SK-N-MC (cell line): ENCODE data around the gene SLFN13.

Experiments used
- EZH2 ChIP-seq: fragments of 200-600 bp; sonication (generic); IDR thresholded peaks from one replicate; pipeline ENCODE4 v1.6.1; 2017; ENCODE audit warnings: antibody characterized with exemption
- POLR2AphosphoS5 ChIP-seq: IDR thresholded peaks from 2 replicates; pipeline ENCODE4 v1.6.1; 2012; ENCODE audit warnings: mild to moderate bottlenecking, low read depth, low read length, borderline replicate concordance

DNA sequence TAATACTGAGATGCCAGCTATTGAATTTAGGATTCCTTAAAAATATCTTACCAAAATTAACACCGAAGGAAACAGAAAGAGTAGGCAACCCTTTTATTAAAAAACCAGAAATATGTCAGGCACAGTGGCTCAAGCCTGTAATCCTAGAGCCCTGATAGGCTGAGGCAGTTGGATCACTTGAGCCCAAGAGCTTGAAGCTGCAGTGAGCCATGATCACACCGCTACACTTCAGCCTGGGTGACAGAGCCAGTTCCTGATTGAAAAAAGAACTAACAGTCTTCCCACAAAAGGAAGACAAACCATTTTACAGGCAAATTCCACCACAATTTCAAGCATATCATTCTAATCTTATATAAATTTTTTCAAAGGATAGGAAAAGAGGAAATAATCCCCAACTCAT, 31.9 kb downstream of the SLFN13 start:
- no peak for TF ChIP-seq POLR2AphosphoS5
- no peak for TF ChIP-seq EZH2
